Endothelial cell of umbilical vein (primary cell): ENCODE results near the gene PLCD4. TPM values are rescaled to one million over a fixed set of nuclear protein-coding genes. Genes with fewer than 3 reads are reported as not detected.

Experiments
- BruUV-seq: library from RNA; stranded (reverse); fragments of 400-500 nt; replicated peaks from 2 replicates; lab custom pipeline; 2021; lab: Mats Ljungman, UMichigan
- CTCF ChIA-PET: fragments of 300-600, 350-600 bp; sonication (Branson Sonifier 250); formaldehyde crosslinking; loops from one replicate; lab custom pipeline; 2021; ENCODE audit warnings: antibody characterized with exemption, inconsistent platforms; lab: Charles Lee
- POLR2A ChIA-PET: fragments of 300-600, 350-600 bp; sonication (Branson Sonifier 250); formaldehyde crosslinking; loops from one replicate; lab custom pipeline; 2021; ENCODE audit warnings: antibody characterized with exemption, inconsistent platforms; lab: Charles Lee
- DNase-seq: peaks from one replicate; pipeline ENCODE4 v3.0.0-alpha.2; 2011; ENCODE audit warnings: low read depth, low spot score
- FAIRE-seq: peaks from 2 replicates; lab custom pipeline; 2011; peaks lifted over from hg19 to GRCh38; lab: Jason Lieb, UNC
- H2AFZ ChIP-seq: 2 replicates; pipeline ENCODE4 v1.6.0; 2012; ENCODE audit warnings: low read depth, low read length, control low read depth, inconsistent platforms
- H3K27ac ChIP-seq: 2 replicates; pipeline ENCODE4 v1.5.1; 2011; ENCODE audit warnings: low read depth, mild to moderate bottlenecking, control low read depth, low read length, moderate library complexity; ENCODE audit not compliant: insufficient read depth
- H3K27me3 ChIP-seq, 2 experiments: 2 replicates each; pipeline versions ENCODE4 v1.6.0 to v1.6.1; 2011; ENCODE audit warnings: low read length in 2 of 2, mixed read lengths in 1 of 2; ENCODE audit not compliant: control insufficient read depth in 2 of 2, insufficient read depth in 2 of 2
- H3K36me3 ChIP-seq, 2 experiments: 2 replicates in 1 of 2; 3 replicates in 1 of 2; pipeline ENCODE4 v1.5.1; 2011; ENCODE audit warnings: low read length in 2 of 2, mild to moderate bottlenecking in 1 of 2, moderate library complexity in 1 of 2; ENCODE audit not compliant: control insufficient read depth in 2 of 2, insufficient read depth in 2 of 2; ENCODE audit errors: extremely low read depth in 1 of 2
- H3K4me1 ChIP-seq: 3 replicates; pipeline ENCODE4 v1.5.1; 2011; ENCODE audit warnings: mild to moderate bottlenecking, low read length; ENCODE audit not compliant: control insufficient read depth, insufficient read depth; ENCODE audit errors: extremely low read depth
- H3K4me2 ChIP-seq: 2 replicates; pipeline ENCODE4 v1.6.1; 2011; ENCODE audit warnings: low read length, control low read depth, mixed read lengths; ENCODE audit not compliant: insufficient read depth
- H3K4me3 ChIP-seq, 3 experiments: fragments of 200-600 bp in 1 of 3; sonication (generic), shearing (Covaris generic) in 1 of 3; replicated peaks in 1 of 3; 2 replicates each; pipeline ENCODE4 v1.5.1; 2011 to 2016; ENCODE audit warnings: control low read depth in 3 of 3, low read length in 3 of 3, mild to moderate bottlenecking in 2 of 3, inconsistent platforms in 1 of 3, low read depth in 1 of 3, moderate library complexity in 1 of 3; ENCODE audit not compliant: insufficient read depth in 1 of 3
- H3K79me2 ChIP-seq: 2 replicates; pipeline ENCODE4 v1.6.0; 2012; ENCODE audit warnings: low read length, inconsistent platforms; ENCODE audit not compliant: control insufficient read depth, insufficient read depth
- H3K9ac ChIP-seq: replicated peaks from 2 replicates; pipeline ENCODE3; 2011; ENCODE audit warnings: low read length, control low read depth; ENCODE audit not compliant: insufficient read depth; ENCODE audit errors: extremely low read depth
- H3K9me1 ChIP-seq: replicated peaks from 3 replicates; pipeline ENCODE4 v1.6.0; 2011; ENCODE audit warnings: mild to moderate bottlenecking, low read length; ENCODE audit not compliant: control insufficient read depth, insufficient read depth; ENCODE audit errors: extremely low read depth
- H3K9me3 ChIP-seq: replicated peaks from 2 replicates; pipeline ENCODE4 v1.5.1; 2012; ENCODE audit warnings: low read length, inconsistent platforms; ENCODE audit not compliant: control insufficient read depth, insufficient read depth
- H4K20me1 ChIP-seq: replicated peaks from 2 replicates; pipeline ENCODE3; 2011; ENCODE audit warnings: mild to moderate bottlenecking, low read length; ENCODE audit not compliant: control insufficient read depth, insufficient read depth; ENCODE audit errors: extremely low read depth
- EZH2 ChIP-seq: IDR thresholded peaks from 2 replicates; pipeline ENCODE4 v1.6.1; 2012; ENCODE audit warnings: borderline replicate concordance, low read depth, mild to moderate bottlenecking, moderate library complexity, low read length, inconsistent platforms; ENCODE audit not compliant: severe bottlenecking
- FOS ChIP-seq: IDR thresholded peaks from 2 replicates; pipeline ENCODE4 v1.6.1; 2011; ENCODE audit warnings: mild to moderate bottlenecking, low read length, moderate library complexity, borderline replicate concordance; ENCODE audit not compliant: insufficient read depth
- GATA2 ChIP-seq: IDR thresholded peaks from 2 replicates; pipeline ENCODE4 v1.7.0; 2011; ENCODE audit warnings: low read depth, mild to moderate bottlenecking, moderate library complexity, mixed read lengths, low read length; ENCODE audit not compliant: insufficient read length, insufficient read depth
- JUN ChIP-seq: IDR thresholded peaks from 2 replicates; pipeline ENCODE4 v1.6.1; 2011; ENCODE audit warnings: borderline replicate concordance, low read depth; ENCODE audit not compliant: insufficient read length, insufficient read depth
- MYC ChIP-seq: IDR thresholded peaks from one replicate; pipeline ENCODE4 v1.6.1; 2011; ENCODE audit warnings: mild to moderate bottlenecking, low read depth, low read length
- POLR2A ChIP-seq: IDR thresholded peaks from 2 replicates; pipeline ENCODE4 v1.6.1; 2012; ENCODE audit warnings: low read depth, mild to moderate bottlenecking, control low read depth, low read length
- POLR2AphosphoS5 ChIP-seq: IDR thresholded peaks from 2 replicates; pipeline ENCODE4 v1.6.1; 2012; ENCODE audit warnings: low read depth, mild to moderate bottlenecking, control low read depth, low read length, moderate library complexity; ENCODE audit not compliant: insufficient read depth
- dilution Hi-C: fragments of 300-500 bp; cut with MboI; formaldehyde crosslinking; loops from one replicate; pipeline ENCODE4 v1.15.0; 2019; ENCODE audit warnings: low sequenced_read_pairs; ENCODE audit not compliant: extremely low pct_ligation_motif_present
- intact Hi-C: fragments of 100-400 bp; cut with micrococcal nuclease; formaldehyde crosslinking; loops from one replicate; pipeline ENCODE4 v1.10.0; 2022
- polyA plus RNA-seq, 4 experiments: library from polyadenylated mRNA; depleted of rRNA in 3 of 4; stranded (reverse) in 3 of 4; unstranded in 1 of 4; fragments of >200 nt; gene quantifications; 2 replicates each; pipeline versions ENCODE4 v1.2.1 to v1.2.3, GENCODE V29; 2011 to 2012; ENCODE audit warnings: missing spikeins in 1 of 4
- total RNA-seq: library from RNA; stranded (reverse); gene quantifications from 2 replicates; pipeline ENCODE4 v1.2.3, GENCODE V29; 2021
- TF ChIP-seq, protein P1 (sequence below): IDR thresholded peaks from 2 replicates; pipeline ENCODE4 v1.6.1; 2011; ENCODE audit not compliant: insufficient read depth, insufficient read length
- TF ChIP-seq, protein P2 (sequence below), 2 donors: IDR thresholded peaks; 1 replicate in 1 of 2; 2 replicates in 1 of 2; pipeline ENCODE4 v1.5.1; 2011; ENCODE audit warnings: low read length in 2 of 2, mild to moderate bottlenecking in 2 of 2, moderate library complexity in 2 of 2, control low read depth in 1 of 2, inconsistent platforms in 1 of 2, low read depth in 1 of 2; ENCODE audit not compliant: insufficient read depth in 1 of 2; ENCODE audit errors: extremely low read depth in 1 of 2

The PLCD4 gene
- total and polyA plus RNA-seq, 2 donors (not counting 3 experiments of a cell fraction or from before 2014, with no cell fraction given) = 2.2 to 3.1 TPM

DNA sequence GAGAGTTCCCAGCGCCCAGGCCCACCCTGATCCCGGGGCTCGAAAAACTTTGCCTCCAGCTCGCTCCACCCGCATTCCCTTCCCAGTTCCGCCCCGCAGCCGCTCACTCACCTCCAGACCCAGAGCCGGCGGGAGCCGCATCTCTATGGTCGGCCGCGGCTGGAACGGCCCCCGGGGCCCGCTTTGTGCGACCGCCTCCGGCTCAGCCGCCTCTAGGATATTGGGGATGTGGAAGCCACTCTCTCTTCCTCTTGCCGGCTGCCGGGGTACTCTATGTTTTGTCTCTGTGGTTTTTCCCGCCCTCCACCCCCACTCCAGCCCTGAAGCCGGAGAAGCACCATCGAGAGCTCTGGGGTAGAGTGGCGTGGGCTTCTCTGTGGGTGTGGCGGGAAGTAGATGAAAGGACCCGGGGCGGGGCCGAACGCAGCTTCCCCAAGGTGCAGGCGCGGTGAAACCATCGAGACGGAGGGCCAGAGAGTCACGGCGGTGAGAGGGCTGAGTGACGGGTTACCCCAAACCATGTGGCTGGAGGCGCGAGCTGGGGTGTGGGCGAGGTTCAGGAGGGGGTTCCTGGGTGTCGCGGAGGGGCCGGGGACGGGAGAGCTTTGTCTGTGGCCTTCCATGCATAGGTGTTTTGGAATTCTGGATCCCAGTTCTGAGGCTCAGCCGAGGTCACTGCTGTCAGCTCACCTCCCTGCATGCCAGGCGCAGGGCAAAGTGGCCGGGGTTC is 51.7 kb downstream of the PLCD4 start, which contains the start of the genes BCS1L and ZNF142:
Gene BCS1L (plus strand): TSS at position 426 of the 730 bp plus-strand sequence. CDS start 1,305 bp downstream, outside the sequence.
Gene ZNF142 (minus strand): TSS at position 366 of the 730 bp plus-strand sequence. CDS start 3,194 bp downstream, outside the sequence.
- H3K4me2 ChIP-seq = peak within 1 kb of the TSS; percentile 77
- CTCF ChIA-PET = interaction anchor here (0.6 to 4.8 kb wide), 19 partner anchors 8 to 590 kb away, joined by 3 to 99 read pairs (median 5); partner anchors contain the start of genes CYP27A1, PLCD4, RNF25 and STK36
- H4K20me1 ChIP-seq = no peaks in the 10 kb centered on the region
- intact Hi-C loops (loop anchor here (1.0 kb wide), 3 partner anchors 13 to 28 kb away; partner anchors contain the start of genes RNF25 and STK36), dilution Hi-C loops (no loop called here)
- peak within 1 kb of the TSS; percentile 24 for H3K27ac ChIP-seq
- H3K27me3 ChIP-seq = no peaks in the 10 kb centered on the region
- no peak for TF ChIP-seq GATA2
- peak; percentile 58 for TF ChIP-seq POLR2AphosphoS5
- TF ChIP-seq, protein P1, sequence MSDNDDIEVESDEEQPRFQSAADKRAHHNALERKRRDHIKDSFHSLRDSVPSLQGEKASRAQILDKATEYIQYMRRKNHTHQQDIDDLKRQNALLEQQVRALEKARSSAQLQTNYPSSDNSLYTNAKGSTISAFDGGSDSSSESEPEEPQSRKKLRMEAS = no peak
- TF ChIP-seq EZH2 = no peak
- TF ChIP-seq JUN = no peak
- TF ChIP-seq, protein P2, sequence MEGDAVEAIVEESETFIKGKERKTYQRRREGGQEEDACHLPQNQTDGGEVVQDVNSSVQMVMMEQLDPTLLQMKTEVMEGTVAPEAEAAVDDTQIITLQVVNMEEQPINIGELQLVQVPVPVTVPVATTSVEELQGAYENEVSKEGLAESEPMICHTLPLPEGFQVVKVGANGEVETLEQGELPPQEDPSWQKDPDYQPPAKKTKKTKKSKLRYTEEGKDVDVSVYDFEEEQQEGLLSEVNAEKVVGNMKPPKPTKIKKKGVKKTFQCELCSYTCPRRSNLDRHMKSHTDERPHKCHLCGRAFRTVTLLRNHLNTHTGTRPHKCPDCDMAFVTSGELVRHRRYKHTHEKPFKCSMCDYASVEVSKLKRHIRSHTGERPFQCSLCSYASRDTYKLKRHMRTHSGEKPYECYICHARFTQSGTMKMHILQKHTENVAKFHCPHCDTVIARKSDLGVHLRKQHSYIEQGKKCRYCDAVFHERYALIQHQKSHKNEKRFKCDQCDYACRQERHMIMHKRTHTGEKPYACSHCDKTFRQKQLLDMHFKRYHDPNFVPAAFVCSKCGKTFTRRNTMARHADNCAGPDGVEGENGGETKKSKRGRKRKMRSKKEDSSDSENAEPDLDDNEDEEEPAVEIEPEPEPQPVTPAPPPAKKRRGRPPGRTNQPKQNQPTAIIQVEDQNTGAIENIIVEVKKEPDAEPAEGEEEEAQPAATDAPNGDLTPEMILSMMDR (IDR thresholded peaks at IDR 0.05; ENCODE audit: extremely low read depth in 1 of 2, insufficient read depth in 1 of 2, low read depth in 1 of 2, low read length in 2 of 2) = no peak
- TF ChIP-seq POLR2A = peak; percentile 73
- TF ChIP-seq FOS = no peak
- peak; percentile 87 for TF ChIP-seq MYC
- no TSS peak for BruUV-seq
- POLR2A ChIA-PET = interaction anchor here (0.7 to 2.0 kb wide), 7 partner anchors 12 to 728 kb away, joined by 3 to 6 read pairs (median 4); partner anchors contain the start of genes DNPEP, PLCD4, RNF25 and STK36
- H3K4me3 ChIP-seq = peak within 1 kb of the TSS; percentile 74 to 95 (median 87)
- peaks cover 9% of the 10 kb centered on the region for H3K4me1 ChIP-seq
- peak; percentile 97 for FAIRE-seq
- H3K9me1 ChIP-seq = no peaks in the 10 kb centered on the region
- H3K9me3 ChIP-seq = no peaks in the 10 kb centered on the region
- peak; percentile 88 for DNase-seq
- peak within 1 kb of the TSS; percentile 56 for H3K9ac ChIP-seq
- H2AFZ ChIP-seq = peak within 1 kb of the TSS; percentile 71
- H3K79me2 ChIP-seq = peaks cover 34% of the 10 kb centered on the region
- H3K36me3 ChIP-seq = peaks cover 24 to 30% of the 10 kb centered on the region in 2 experiments
